GM23338 (cell line): ENCODE measurements around the gene MBNL1. TPM values are rescaled to one million over a fixed set of nuclear protein-coding genes. Genes with fewer than 3 reads are reported as not detected.

ENCODE experiments used
- ATAC-seq: fragments of 200-7000 bp; cut with Tn5 transposase; 3 replicates; pipeline ENCODE4 v1.9.1; 2020
- DNase-seq: peaks from one replicate; pipeline ENCODE4 v3.0.0-alpha.2; 2015; ENCODE audit warnings: low spot score
- H2AFZ ChIP-seq: fragments of 200-600 bp; sonication (generic); 2 replicates; pipeline ENCODE4 v1.8.0; 2016; ENCODE audit warnings: antibody characterized with exemption, mild to moderate bottlenecking, moderate library complexity
- H3F3A ChIP-seq: fragments of 200-600 bp; sonication (generic); replicated peaks from 2 replicates; pipeline ENCODE4 v1.8.0; 2017; ENCODE audit warnings: antibody characterized with exemption, mixed run types, low read depth
- H3K27ac ChIP-seq: fragments of 200-600 bp; sonication (generic); 2 replicates; pipeline ENCODE4 v1.6.1; 2016; ENCODE audit warnings: low read depth
- H3K27me3 ChIP-seq: fragments of 200-600 bp; sonication (generic); 2 replicates; pipeline ENCODE4 v1.8.0; 2016; ENCODE audit warnings: mild to moderate bottlenecking, mixed run types, moderate library complexity; ENCODE audit not compliant: insufficient read depth
- H3K36me3 ChIP-seq: fragments of 200-600 bp; sonication (generic); 2 replicates; pipeline ENCODE4 v1.8.0; 2016; ENCODE audit warnings: mild to moderate bottlenecking; ENCODE audit not compliant: insufficient read depth
- H3K4me1 ChIP-seq: fragments of 200-600 bp; sonication (generic); 2 replicates; pipeline ENCODE4 v1.8.0; 2016; ENCODE audit warnings: mild to moderate bottlenecking, moderate library complexity; ENCODE audit not compliant: insufficient read depth
- H3K4me2 ChIP-seq: fragments of 200-600 bp; sonication (generic); 2 replicates; pipeline ENCODE4 v1.7.1; 2017; ENCODE audit warnings: mixed run types
- H3K4me3 ChIP-seq: fragments of 200-600 bp; sonication (generic); 2 replicates; pipeline ENCODE4 v1.6.1; 2016; ENCODE audit warnings: mixed run types
- H3K79me2 ChIP-seq: fragments of 200-600 bp; sonication (generic); replicated peaks from 2 replicates; pipeline ENCODE4 v1.8.0; 2017; ENCODE audit warnings: mild to moderate bottlenecking; ENCODE audit not compliant: insufficient read depth
- H3K9me2 ChIP-seq: fragments of 200-600 bp; sonication (generic); 2 replicates; pipeline ENCODE4 v1.8.0; 2017; ENCODE audit not compliant: insufficient read depth
- H4K20me1 ChIP-seq: fragments of 200-600 bp; sonication (generic); replicated peaks from 2 replicates; pipeline ENCODE4 v1.8.0; 2017; ENCODE audit warnings: mild to moderate bottlenecking; ENCODE audit not compliant: insufficient read depth
- H3K27ac Mint-ChIP-seq: 2 replicates; pipeline ENCODE4 v1.8.0; 2020; ENCODE audit warnings: inconsistent platforms, mild to moderate bottlenecking, moderate library complexity, mixed read lengths
- H3K27me3 Mint-ChIP-seq: 3 replicates; pipeline ENCODE4 v1.8.0; 2022; ENCODE audit warnings: low read depth, mild to moderate bottlenecking, moderate library complexity, mixed read lengths, inconsistent platforms; ENCODE audit not compliant: insufficient read depth, poor library complexity
- H3K36me3 Mint-ChIP-seq: 3 replicates; pipeline ENCODE4 v1.8.0; 2021; ENCODE audit warnings: low read depth, mild to moderate bottlenecking, inconsistent platforms, moderate library complexity, mixed read lengths
- H3K4me1 Mint-ChIP-seq: 3 replicates; pipeline ENCODE4 v1.8.0; 2020; ENCODE audit warnings: mild to moderate bottlenecking, inconsistent platforms, mixed read lengths
- H3K4me3 Mint-ChIP-seq: 3 replicates; pipeline ENCODE4 v1.8.0; 2021; ENCODE audit warnings: moderate library complexity, mild to moderate bottlenecking, inconsistent platforms, mixed read lengths
- H3K9me3 Mint-ChIP-seq: 3 replicates; pipeline ENCODE4 v1.8.0; 2020; ENCODE audit warnings: moderate library complexity, mild to moderate bottlenecking, inconsistent platforms, mixed read lengths
- polyA plus RNA-seq: library from polyadenylated mRNA; unstranded; fragments of >200 nt; fragmentation: Nextera tagmentation; extraction: Ambion mirVana; gene quantifications from 2 replicates; pipeline ENCODE4 v1.2.1, GENCODE V29; 2016
- total RNA-seq: library from RNA; depleted of rRNA; stranded (reverse); fragments of >200 nt; shearing (Covaris generic); gene quantifications from 2 replicates; pipeline ENCODE4 v1.2.3, GENCODE V29; 2014
- TF ChIP-seq, protein P1 (sequence below): fragments of 250-450 bp; sonication (Bioruptor Pico); IDR thresholded peaks from 2 replicates; pipeline ENCODE4 v1.5.0; 2020; ENCODE audit warnings: mild to moderate bottlenecking, moderate library complexity
- TF ChIP-seq, protein P2 (sequence below): IDR thresholded peaks from 2 replicates; pipeline ENCODE4 v1.6.1; 2016; ENCODE audit warnings: antibody characterized with exemption
- TF ChIP-seq, protein P3 (sequence below), 2 experiments: fragments of 200-600 bp in 1 of 2; sonication (generic) in 1 of 2; conservative IDR thresholded peaks; 2 replicates each; pipeline versions ENCODE4 v1.5.1 to v1.6.1; 2016 to 2017; ENCODE audit warnings: antibody characterized with exemption in 2 of 2, low read depth in 2 of 2, mild to moderate bottlenecking in 2 of 2, moderate library complexity in 1 of 2

Gene MBNL1
- total and polyA plus RNA-seq, 2 experiments from 2014 or later: 9.4 to 23.2 TPM

DNA sequence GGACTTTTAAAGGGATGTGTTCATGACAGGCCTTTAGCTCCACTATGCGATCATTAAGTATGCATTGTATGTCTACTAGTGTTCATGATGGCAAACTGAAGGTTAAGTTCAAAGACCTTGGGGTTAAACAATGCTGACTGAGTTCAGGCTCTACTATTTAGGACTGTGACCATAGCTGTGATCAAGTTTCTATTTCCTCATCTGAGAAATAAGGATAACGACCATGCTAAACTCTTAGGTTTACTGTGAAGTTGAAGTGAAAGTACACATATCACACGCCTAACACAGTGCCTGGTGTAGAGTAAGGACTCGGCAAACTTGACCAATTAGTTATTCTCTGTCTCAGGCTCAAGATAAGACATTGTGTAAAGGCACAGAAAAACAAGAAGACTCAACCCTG, 243.2 kb downstream of the MBNL1 start (continued):
- TF ChIP-seq, protein P1, sequence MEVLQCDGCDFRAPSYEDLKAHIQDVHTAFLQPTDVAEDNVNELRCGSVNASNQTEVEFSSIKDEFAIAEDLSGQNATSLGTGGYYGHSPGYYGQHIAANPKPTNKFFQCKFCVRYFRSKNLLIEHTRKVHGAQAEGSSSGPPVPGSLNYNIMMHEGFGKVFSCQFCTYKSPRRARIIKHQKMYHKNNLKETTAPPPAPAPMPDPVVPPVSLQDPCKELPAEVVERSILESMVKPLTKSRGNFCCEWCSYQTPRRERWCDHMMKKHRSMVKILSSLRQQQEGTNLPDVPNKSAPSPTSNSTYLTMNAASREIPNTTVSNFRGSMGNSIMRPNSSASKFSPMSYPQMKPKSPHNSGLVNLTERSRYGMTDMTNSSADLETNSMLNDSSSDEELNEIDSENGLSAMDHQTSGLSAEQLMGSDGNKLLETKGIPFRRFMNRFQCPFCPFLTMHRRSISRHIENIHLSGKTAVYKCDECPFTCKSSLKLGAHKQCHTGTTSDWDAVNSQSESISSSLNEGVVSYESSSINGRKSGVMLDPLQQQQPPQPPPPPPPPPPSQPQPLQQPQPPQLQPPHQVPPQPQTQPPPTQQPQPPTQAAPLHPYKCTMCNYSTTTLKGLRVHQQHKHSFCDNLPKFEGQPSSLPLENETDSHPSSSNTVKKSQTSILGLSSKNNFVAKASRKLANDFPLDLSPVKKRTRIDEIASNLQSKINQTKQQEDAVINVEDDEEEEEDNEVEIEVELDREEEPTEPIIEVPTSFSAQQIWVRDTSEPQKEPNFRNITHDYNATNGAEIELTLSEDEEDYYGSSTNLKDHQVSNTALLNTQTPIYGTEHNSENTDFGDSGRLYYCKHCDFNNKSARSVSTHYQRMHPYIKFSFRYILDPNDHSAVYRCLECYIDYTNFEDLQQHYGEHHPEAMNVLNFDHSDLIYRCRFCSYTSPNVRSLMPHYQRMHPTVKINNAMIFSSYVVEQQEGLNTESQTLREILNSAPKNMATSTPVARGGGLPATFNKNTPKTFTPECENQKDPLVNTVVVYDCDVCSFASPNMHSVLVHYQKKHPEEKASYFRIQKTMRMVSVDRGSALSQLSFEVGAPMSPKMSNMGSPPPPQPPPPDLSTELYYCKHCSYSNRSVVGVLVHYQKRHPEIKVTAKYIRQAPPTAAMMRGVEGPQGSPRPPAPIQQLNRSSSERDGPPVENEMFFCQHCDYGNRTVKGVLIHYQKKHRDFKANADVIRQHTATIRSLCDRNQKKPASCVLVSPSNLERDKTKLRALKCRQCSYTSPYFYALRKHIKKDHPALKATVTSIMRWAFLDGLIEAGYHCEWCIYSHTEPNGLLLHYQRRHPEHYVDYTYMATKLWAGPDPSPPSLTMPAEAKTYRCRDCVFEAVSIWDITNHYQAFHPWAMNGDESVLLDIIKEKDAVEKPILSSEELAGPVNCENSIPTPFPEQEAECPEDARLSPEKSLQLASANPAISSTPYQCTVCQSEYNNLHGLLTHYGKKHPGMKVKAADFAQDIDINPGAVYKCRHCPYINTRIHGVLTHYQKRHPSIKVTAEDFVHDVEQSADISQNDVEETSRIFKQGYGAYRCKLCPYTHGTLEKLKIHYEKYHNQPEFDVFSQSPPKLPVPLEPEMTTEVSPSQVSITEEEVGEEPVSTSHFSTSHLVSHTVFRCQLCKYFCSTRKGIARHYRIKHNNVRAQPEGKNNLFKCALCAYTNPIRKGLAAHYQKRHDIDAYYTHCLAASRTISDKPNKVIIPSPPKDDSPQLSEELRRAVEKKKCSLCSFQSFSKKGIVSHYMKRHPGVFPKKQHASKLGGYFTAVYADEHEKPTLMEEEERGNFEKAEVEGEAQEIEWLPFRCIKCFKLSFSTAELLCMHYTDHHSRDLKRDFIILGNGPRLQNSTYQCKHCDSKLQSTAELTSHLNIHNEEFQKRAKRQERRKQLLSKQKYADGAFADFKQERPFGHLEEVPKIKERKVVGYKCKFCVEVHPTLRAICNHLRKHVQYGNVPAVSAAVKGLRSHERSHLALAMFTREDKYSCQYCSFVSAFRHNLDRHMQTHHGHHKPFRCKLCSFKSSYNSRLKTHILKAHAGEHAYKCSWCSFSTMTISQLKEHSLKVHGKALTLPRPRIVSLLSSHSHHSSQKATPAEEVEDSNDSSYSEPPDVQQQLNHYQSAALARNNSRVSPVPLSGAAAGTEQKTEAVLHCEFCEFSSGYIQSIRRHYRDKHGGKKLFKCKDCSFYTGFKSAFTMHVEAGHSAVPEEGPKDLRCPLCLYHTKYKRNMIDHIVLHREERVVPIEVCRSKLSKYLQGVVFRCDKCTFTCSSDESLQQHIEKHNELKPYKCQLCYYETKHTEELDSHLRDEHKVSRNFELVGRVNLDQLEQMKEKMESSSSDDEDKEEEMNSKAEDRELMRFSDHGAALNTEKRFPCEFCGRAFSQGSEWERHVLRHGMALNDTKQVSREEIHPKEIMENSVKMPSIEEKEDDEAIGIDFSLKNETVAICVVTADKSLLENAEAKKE (CRISPR knock-in tag): no peak

DNA sequence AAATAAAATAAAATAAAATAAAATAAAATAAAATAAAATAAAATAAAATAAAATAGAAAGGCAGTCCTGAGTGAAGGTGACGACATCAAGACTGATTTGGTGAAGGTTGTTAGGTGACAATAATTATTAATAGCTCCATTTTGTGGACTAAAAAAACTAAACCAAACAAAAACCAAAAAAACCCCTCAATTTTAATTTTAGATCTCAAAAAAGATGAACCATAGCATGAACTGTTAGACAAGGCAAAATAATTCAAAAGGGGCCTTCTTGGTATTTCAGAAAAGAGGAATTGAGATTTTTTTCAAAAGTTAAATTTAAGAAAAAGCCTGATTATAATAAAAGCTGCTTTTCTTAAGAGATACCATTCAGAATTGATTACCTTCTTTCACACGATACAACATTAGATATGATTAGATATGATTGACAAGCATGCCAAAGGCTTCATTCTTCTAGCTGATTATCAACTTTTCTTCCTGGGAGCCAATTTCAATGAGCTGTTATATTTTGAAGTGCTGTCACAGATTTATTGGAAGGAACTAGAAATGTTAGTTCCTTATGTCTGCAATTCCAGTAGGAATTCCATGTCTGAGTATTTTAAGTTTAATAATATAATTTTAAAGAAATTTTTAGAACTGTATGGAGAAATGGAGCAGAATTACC, 244.7 kb downstream of the MBNL1 start:
- no peak overlapping the region for H2AFZ ChIP-seq
- H3K79me2 ChIP-seq: no peaks in the 10 kb centered on the region
- peaks cover 16% of the 10 kb centered on the region for H3K4me1 ChIP-seq
- no peaks in the 10 kb centered on the region for H3K27me3 ChIP-seq
- no peaks in the 10 kb centered on the region for H3K36me3 Mint-ChIP-seq
- H3K27me3 Mint-ChIP-seq: peaks cover 4% of the 10 kb centered on the region
- H3K27ac Mint-ChIP-seq: no peak overlapping the region
- DNase-seq: no peak
- no peaks in the 10 kb centered on the region for H3F3A ChIP-seq
- peaks cover 29% of the 10 kb centered on the region for H3K4me1 Mint-ChIP-seq
- H3K4me2 ChIP-seq: no peak overlapping the region
- no peaks in the 10 kb centered on the region for H3K9me2 ChIP-seq
- ATAC-seq: no peak
- H4K20me1 ChIP-seq: no peaks in the 10 kb centered on the region
- H3K36me3 ChIP-seq: no peaks in the 10 kb centered on the region
- no peak overlapping the region for H3K4me3 Mint-ChIP-seq
- H3K27ac ChIP-seq: no peak overlapping the region
- no peak overlapping the region for H3K4me3 ChIP-seq
- no peaks in the 10 kb centered on the region for H3K9me3 Mint-ChIP-seq
- TF ChIP-seq, protein P2, sequence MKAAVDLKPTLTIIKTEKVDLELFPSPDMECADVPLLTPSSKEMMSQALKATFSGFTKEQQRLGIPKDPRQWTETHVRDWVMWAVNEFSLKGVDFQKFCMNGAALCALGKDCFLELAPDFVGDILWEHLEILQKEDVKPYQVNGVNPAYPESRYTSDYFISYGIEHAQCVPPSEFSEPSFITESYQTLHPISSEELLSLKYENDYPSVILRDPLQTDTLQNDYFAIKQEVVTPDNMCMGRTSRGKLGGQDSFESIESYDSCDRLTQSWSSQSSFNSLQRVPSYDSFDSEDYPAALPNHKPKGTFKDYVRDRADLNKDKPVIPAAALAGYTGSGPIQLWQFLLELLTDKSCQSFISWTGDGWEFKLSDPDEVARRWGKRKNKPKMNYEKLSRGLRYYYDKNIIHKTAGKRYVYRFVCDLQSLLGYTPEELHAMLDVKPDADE: no peak
- TF ChIP-seq, protein P1 (CRISPR knock-in tag): no peak
- TF ChIP-seq, protein P3, sequence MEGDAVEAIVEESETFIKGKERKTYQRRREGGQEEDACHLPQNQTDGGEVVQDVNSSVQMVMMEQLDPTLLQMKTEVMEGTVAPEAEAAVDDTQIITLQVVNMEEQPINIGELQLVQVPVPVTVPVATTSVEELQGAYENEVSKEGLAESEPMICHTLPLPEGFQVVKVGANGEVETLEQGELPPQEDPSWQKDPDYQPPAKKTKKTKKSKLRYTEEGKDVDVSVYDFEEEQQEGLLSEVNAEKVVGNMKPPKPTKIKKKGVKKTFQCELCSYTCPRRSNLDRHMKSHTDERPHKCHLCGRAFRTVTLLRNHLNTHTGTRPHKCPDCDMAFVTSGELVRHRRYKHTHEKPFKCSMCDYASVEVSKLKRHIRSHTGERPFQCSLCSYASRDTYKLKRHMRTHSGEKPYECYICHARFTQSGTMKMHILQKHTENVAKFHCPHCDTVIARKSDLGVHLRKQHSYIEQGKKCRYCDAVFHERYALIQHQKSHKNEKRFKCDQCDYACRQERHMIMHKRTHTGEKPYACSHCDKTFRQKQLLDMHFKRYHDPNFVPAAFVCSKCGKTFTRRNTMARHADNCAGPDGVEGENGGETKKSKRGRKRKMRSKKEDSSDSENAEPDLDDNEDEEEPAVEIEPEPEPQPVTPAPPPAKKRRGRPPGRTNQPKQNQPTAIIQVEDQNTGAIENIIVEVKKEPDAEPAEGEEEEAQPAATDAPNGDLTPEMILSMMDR (conservative IDR thresholded peaks at IDR 0.05; ENCODE audit: low read depth in 2 of 2): no peak
